Posterior vena cava (tissue), 2 donors: ENCODE measurements around the gene FBRSL1. TPM values are rescaled to one million over a fixed set of nuclear protein-coding genes. Genes with fewer than 3 reads are reported as not detected.
"Not testable (repeated sequence)": the region's sequence is repeated elsewhere in the genome, so short reads cannot be mapped to it uniquely, and the experiment has no call there.

ENCODE experiments used
- DNase-seq: peaks from one replicate; pipeline ENCODE4 v3.0.0-alpha.2; 2020; ENCODE audit warnings: low spot score
- intact Hi-C, 2 donors: fragments of 100-400 bp; cut with DNase I; formaldehyde crosslinking; loops; one replicate each; pipeline versions ENCODE4 v1.14.1 to v1.14.2; 2022 to 2023
- total RNA-seq, 2 donors: library from RNA; stranded (reverse); fragmentation: NEBNext Ultra II Directional; extraction: Animal tissue kit (Norgen Biotek cat#: 25700); gene quantifications; one replicate each; pipeline ENCODE4 v1.2.1, GENCODE V29; 2021
- donor health status: DM: yes; HTN: yes; CAD: no.
- donor health status: DM: yes; HTN: yes; CAD: no.

Gene FBRSL1
- total RNA-seq, 2 donors from 2014 or later: 34.0 to 35.8 TPM

DNA sequence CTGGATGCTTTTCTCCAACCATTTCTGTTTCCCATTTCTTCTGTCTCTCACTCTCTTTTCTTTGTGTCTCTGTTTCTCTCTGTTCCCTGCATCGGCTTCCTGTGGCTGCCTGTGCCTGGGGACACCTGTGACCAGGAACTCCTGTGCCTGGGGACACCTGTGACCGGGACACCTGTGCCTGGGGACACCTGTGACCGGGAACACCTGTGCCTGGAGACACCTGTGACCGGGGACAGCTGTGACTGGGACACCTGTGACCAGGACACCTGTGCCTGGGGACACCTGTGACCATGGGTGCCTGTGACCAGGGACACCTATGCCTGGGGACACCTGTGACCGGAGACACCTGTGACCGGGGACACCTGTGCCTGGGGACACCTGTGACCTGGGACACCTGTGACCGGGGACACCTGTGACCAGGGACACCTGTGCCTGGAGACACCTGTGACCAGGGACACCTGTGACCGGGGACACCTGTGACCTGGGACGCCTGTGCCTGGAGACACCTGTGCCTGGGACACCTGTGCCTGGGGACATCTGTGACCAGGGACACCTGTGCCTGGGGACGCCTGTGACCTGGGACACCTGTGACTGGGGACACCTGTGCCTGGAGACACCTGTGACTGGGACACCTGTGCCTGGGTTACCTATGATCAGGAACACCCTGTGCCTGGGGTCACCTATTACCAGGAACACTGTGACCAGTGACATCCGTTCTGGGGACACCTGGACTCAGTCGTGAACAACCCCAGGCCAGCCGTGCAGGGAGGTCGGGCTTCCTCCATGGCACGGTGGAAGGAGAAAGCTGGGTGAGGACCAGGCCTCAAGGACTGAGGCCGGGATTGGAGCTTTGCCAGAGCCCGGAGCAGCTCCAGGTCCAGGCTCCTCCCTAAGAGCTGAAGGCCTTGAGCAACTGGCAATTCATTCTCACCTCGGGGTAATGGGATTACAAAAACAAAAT, 23.4 kb upstream of the FBRSL1 start:
- DNase-seq: no peak
- intact Hi-C loops: no loop called here

DNA sequence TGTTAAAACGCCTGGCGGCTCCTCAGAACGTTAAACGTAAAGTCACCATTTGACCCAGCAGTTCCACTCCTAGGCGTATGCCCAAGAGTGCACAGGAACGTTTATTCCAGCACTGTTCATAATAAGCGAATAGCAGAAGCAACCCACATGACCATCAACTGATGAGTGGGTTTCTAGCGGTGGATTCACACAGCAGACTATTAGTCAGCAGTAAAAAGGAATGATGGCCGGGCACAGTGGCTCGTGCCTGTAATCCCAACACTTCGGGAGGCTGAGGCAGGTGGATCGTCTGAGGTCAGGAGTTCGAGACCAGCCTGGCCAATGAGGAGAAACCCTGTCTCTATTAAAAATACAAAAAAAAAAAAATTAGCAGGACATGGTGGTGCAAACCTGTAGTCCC, 22.4 kb upstream of the FBRSL1 start:
- intact Hi-C loops: no loop called here

DNA sequence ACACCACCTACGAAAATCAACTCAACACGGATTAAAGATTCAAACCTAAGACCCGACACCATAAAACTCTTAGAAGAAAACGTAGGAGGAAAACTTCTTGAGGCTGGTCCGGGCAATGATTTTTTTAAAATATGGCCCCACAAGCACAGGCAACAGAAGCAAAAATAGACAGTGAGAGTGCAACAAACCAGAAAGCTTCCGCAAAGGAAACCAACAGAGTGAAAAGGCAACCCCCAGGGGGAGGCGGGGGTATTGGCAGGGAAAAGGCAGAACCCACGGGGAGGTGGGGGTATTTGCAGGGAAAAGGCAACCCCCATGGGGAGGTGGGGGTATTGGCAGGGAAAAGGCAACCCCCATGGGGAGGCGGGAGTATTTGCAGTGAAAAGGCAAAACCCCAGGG, 20.5 kb upstream of the FBRSL1 start:
- DNase-seq: no peak
- intact Hi-C loops: no loop called here

More for the DNA sequence above, 22.4 kb upstream of the FBRSL1 start:
- DNase-seq: no peak

DNA sequence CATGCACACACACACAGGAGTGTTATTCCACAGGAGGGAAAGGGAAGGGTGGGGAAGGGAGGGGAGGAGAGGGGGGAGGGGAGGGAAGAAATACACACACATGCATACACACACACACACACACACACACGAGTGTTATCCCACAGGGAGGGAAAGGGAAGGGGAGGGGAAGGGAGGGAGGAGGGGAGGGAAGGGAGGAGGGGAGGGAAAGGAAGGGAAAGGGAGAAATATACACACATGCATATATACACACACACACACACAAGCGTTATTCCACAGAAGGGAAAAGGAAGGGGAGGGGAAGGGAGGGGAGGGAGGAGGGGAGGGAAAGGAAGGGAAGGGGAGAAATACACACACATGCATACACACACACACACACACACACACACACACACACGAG, 19.6 kb upstream of the FBRSL1 start:
- DNase-seq: no peak
- intact Hi-C loops: no loop called here

DNA sequence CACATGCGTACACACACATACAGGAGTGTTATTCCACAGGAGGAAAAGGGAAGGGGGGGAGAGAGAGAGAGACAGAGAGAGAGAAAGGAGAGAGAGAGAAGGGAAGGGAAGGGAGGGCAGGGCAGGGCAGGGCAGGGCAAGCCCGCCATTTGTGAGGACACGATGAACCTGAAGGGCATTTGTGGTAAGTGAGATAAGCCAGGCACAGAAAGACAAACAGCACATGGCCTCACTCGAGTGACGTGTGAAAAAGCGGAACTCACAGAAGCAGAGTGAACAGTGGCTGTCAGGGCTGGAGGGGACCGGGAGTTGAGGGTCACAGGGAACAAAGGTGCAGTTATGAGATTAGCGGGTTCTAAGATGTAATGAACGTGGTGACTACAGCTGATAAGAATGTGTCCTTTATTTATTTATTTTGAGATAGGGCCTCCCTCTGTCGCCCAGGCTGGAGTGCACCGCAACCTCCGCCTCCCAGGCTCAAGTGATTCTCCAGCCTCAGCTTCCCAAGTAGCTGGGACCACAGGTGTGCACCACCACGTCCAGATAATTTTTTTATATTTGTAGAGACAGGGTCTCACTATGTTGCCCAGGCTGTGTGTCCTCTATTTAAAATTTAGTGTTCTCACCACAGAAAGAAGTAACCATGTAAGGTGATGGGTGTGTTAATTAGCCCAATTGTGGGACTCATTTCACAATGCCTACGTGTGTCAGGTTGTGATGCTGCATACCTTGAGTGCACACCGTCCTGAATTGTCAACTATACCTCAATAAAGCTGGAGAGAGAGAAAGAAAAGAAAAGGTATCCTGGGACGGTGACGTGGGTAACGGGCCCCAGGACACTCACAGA, 18.7 kb upstream of the FBRSL1 start:
- intact Hi-C loops: no loop called here
- no peak for DNase-seq

DNA sequence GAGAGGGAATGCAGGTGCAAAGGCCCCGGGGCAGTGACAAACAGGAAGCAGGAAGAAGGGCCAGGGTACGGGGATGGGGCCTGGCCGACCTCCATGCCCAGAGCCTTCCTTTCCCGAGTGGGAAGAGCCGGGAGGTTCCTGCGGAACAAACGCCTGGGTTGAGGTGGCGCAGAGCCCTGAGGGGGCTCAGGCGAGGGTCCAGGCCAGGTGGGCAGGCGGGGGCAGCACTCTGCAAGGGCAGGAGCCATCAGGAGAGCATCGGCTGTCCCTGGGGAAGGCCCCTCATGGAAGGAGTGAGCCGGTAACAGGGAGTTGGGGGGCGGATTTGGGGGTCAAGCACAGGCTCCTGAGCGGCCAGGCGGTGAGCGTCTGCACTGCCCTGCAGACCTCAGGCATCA, 18.1 kb upstream of the FBRSL1 start:
- intact Hi-C loops: loop anchor here in 1 of 2 donors (1.0 kb wide), 1 partner anchor 43 kb away; no protein-coding TSS in a partner anchor
- DNase-seq: no peak

DNA sequence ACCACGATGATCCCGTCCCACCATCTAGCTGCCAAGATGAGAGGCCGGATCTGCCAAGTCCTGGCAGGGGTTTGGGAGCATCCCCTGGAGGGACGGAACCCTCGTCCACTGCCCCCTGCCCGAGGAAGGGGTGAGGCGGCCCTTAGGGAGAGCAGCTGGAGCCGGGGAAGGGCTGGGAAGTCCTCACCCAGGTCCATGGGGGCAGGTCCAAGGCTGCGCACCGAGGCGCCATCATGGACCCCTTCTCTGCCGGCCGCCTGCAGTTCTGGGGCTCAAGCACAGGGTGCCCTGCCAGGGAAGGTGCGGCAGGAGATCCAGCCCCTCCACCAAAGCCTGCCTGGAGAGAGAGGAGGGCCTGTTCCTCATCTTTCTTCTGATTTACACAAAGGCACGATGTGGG, 17.6 kb upstream of the FBRSL1 start:
- intact Hi-C loops: loop anchor here in 1 of 2 donors (1.0 kb wide), 1 partner anchor 43 kb away; no protein-coding TSS in a partner anchor
- no peak for DNase-seq

DNA sequence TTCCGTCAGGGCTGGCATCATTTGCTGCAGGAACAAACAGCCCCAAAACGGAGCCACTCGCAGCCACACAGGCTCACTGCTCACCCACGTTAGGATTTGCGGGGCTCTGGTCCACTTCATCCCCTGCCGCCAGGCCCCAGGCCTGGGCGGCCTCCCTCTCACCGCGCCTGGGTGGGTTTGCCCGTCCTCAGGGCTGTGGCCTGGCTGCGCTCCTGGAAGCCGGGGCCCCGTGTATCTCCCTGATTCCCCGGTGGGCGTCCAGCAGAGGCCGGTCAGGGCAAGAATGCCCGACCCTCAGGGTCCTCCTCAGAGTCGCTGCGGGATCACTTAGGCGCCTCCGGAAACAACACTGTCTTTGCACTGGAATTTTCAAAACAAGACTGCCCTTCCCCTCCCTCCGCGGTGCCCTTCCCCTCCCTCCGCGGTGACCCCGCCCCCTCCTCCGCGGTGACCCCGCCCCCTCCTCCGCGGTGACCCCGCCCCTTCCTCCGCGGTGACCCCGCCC, 15.7 kb upstream of the FBRSL1 start:
- intact Hi-C loops: no loop called here
- no peak for DNase-seq

DNA sequence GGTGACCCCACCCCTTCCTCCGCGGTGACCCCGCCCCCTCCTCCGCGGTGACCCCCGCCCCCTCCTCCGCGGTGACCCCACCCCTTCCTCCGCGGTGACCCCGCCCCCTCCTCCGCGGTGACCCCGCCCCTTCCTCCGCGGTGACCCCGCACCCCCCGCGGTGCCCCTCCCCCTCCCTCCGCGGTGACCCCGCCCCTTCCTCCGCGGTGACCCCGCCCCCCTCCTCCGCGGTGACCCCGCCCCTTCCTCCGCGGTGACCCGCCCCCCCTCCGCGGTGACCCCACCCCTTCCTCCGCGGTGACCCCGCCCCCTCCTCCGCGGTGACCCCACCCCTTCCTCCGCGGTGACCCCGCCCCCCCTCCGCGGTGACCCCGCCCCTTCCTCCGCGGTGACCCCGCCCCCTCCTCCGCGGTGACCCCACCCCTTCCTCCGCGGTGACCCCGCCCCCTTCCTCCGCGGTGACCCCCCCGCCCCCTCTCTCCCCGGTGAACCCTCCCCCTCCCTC, 15.1 kb upstream of the FBRSL1 start:
- DNase-seq, intact Hi-C loops: not testable (repeated sequence)

DNA sequence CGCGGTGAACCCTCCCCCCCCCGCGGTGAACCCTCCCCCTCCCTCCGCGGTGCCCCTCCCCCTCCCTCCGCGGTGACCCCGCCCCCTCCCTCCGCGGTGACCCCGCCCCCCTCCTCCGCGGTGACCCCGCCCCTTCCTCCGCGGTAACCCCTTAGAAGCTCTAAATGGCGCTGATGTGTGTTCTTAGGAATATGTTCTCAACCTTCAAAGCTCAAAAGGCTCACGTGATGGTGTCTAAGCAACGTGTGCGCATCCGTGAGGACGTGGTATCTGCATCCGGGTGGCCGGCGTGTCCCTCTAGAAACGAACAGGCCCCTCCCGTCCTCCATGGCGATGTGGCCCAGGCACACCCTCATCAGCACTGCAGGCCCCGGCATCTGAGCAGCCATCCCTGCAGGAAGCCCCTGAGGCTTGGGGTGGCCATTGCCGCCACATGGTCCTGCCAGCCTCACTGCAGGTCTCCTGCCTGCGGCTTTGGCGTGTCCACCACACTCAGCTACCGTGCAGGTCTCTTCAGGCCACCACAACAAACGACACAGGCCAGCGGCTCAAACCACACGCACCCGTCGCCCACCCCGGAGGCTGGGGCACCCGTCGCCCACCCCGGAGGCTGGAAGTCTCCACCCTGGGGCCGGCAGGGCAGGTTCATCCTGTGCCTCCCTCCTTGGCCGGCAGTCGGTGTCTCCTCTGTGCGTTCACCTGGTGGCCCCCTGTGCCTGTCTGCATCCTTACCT, 14.5 kb upstream of the FBRSL1 start:
- intact Hi-C loops: no loop called here
- DNase-seq: no peak

DNA sequence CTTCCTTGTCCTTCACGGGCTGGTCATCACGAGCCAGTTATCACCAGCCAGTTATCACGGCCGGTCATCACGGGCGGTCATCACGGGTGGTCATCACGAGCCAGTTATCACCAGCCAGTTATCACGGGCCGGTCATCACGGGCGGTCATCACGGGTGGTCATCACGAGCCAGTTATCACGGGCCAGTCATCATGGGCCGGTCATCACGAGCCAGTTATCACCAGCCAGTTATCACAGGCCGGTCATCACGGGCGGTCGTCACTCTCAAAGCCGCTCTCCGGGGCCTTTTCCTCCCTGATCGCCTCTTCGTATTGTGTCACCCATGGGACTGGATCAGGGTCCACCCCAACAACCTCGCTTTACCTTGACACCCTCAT, 13.9 kb upstream of the FBRSL1 start:
- intact Hi-C loops: no loop called here
- no peak for DNase-seq

DNA sequence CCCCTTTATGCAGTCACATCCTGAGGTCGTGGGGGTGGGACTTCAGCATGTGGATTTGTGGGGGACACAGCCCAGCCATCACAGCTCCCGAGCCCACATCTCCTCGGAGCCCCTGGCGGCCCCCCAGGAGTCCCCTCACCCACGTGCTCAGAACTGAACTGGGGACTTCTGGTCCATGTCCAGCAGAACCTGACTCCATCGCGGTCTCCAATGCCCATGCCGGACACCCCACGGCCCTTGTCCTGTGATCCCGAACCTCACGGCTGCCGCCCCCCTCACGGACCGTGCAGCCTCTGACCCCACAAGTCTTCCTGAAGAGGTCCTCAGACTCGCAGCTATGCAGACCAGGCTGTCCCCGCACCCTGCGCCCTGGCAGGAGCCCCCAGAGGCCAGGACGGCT, 13.5 kb upstream of the FBRSL1 start:
- intact Hi-C loops: no loop called here
- DNase-seq: no peak

DNA sequence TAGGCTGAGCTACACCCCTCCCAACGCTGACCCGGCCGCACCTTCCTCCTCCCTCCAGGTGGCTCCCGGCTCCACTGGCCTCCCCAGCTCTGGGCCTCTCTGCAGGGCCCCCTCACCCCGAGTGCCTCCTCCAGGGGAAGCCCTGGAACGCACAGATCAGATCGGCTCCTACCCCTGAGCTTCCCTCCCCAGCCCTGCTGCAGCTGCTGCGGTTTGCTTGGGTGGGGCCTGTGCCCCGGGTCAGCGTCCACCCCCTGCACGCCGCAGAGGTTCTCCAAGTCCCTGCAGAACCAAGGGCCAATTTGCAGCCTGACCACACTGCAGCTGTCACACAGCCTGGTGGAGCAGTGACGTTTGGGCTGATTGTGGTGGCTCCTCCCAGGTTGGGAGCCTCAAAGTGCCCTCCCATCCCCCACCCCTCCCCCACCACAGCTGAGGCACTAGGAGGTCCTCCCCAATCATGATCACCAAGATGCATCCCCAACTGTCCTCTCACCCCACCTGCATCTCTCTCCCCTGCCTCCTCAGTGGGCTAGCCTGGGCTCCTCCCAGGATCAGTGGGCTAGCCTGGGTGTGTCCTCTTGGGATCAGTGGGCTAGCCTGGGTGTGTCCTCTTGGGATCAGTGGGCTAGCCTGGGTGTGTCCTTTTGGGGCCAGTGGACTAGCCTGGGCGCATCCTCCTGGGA, 12.8 kb upstream of the FBRSL1 start:
- intact Hi-C loops: no loop called here
- no peak for DNase-seq

DNA sequence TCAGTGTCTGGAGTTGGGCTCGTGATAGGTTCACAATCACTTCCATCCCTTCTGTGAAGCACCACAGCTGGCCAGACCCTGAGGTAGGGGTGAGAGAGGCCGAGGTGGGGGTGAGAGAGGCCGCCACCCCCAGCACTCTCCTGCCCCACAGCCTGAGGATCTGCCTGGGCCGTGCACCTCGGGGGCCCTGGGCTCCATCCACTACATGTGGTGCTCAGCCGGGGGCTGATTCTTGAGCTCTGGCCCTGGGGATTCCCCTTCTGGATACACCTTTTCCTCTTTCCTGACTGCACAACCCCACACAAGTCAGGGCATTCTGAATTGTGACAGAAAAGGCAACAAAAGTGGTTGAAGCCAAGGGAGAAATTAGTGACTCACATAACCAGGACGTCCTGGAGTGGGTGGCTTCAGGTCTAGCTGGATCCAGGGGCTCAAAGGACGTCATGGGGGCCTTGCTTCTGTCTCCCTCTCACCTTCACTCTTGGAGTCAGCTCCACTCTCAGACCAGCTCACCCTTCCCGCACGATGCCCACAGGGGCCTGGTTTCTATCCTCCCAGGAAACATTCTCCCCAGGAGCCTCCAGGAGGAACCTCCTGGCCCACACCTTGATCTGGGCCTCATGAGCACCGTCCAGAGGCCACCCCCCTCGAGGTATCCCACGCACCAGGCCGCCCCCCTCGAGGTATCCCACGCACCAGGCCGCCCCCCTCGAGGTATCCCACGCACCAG, 12.1 kb upstream of the FBRSL1 start:
- no peak for DNase-seq
- intact Hi-C loops: no loop called here

DNA sequence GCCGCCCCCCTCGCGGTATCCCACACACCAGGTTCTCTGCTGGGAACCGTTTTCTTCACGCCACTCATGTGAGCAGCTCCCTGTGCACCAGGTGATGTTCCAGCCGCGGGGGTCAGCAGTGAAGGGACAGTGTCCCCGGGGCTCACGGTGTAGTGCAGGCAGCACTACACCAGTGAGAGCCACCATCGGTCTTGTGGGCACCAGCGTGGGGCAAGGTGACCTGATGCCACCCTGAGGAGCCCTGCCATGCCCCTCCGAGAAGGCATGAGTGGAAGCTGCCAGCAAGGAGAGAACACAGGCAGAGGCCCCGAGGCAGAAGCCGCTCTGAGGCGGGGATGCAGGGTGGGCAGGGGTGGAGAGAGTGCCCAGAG, 11.5 kb upstream of the FBRSL1 start:
- no peak for DNase-seq
- intact Hi-C loops: no loop called here

DNA sequence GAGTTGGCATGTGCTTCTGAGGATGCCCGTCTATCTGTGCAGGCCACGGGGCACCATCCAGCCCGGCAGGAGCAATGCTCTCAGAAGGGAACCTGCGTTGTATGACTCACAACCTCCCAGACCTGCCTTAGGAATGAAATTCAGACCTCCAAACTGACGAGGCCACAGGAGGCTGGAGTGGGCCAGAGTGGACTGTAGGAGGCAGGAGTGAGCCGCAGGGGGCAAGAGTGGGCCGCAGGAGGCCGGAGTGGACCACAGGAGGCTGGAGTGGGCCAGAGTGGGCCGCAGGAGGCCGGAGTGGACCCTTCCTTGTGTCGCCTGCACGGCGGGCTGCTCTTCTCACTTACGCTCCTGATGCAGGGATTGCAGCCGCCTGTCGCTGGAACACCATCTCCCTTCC, 11.1 kb upstream of the FBRSL1 start:
- intact Hi-C loops: no loop called here
- no peak for DNase-seq

DNA sequence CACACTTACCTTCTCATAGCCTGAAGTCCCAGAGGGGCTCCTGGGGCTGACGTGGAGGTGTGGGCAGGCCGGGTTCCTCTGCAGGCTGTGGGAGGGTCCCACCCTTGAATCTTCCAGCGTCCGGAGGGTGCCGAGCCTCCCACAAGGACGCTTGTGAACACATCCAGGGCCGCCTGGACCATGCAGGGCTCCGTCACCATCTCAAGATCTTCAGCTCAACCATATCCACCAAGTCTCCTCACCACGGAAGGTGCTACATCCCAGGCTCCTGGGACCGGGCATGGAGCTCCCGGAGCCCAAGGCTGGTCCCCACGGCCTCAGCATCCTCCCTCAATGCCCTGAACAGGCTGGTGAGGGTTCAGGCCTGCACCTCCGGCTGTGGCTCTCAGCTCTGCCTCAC, 10.7 kb upstream of the FBRSL1 start:
- no peak for DNase-seq
- intact Hi-C loops: no loop called here

DNA sequence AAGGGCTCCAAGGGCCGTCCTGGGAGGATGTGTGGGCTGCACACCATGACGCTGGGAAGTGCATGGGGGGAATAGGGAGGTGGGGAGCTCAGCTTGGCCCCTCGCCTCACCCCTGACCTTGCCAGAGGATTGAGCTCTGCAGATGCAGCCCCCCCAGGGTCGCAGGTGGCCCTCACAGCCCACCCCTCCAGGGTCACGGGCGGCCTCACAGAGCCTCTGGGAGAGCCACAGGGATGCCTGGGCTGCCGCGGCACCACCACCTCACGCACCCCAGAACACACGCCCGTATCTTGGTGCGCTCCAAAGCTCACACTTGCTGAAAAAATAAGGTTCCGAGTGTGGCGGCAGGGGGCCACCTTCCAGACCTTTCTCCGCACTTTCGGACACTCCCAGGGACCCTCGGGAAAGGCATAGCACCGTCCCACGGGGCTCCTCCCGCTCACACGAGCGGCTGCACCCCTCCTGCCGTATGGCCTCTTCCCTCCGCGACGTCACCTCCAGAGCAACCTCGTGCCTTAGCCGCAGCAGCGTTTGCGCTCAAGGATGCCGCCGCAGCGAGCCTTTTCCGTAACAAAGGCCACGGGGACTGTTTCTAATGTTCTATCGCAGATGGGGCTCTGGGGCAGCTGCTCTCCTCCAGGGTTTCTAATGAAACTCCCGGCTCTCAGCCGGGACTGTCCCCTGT, 9.9 kb upstream of the FBRSL1 start:
- intact Hi-C loops: no loop called here
- no peak for DNase-seq
